H9 (cell line): ENCODE measurements around the gene CDK15. TPM values are rescaled to one million over a fixed set of nuclear protein-coding genes. Genes with fewer than 3 reads are reported as not detected.

ENCODE experiments used
- DNase-seq: peaks from one replicate; pipeline ENCODE4 v3.0.0-alpha.2; 2017
- H2AFZ ChIP-seq: one replicate; pipeline ENCODE4 v1.6.1; 2013; ENCODE audit warnings: mild to moderate bottlenecking, low read length, control low read depth, moderate library complexity
- H2AK5ac ChIP-seq: 2 replicates; pipeline ENCODE4 v1.6.1; 2013; ENCODE audit warnings: low read length, control low read depth, mixed read lengths; ENCODE audit not compliant: insufficient read length
- H2BK120ac ChIP-seq: one replicate; pipeline ENCODE4 v1.6.1; 2013; ENCODE audit warnings: low read depth, mild to moderate bottlenecking, low read length, control low read depth, inconsistent platforms; ENCODE audit not compliant: poor library complexity, severe bottlenecking
- H2BK12ac ChIP-seq: 2 replicates; pipeline ENCODE4 v1.6.1; 2013; ENCODE audit warnings: low read length, control low read depth, mixed read lengths, low read depth; ENCODE audit not compliant: insufficient read length
- H2BK15ac ChIP-seq: 2 replicates; pipeline ENCODE4 v1.6.1; 2013; ENCODE audit warnings: low read depth, low read length, control low read depth
- H2BK20ac ChIP-seq: one replicate; pipeline ENCODE4 v1.6.1; 2013; ENCODE audit warnings: low read depth, mild to moderate bottlenecking, low read length, control low read depth, inconsistent platforms; ENCODE audit not compliant: poor library complexity, severe bottlenecking
- H2BK5ac ChIP-seq: 2 replicates; pipeline ENCODE4 v1.6.1; 2013; ENCODE audit warnings: low read length, control low read depth, mixed read lengths; ENCODE audit not compliant: insufficient read length
- H3K14ac ChIP-seq: 2 replicates; pipeline ENCODE4 v1.6.1; 2013; ENCODE audit warnings: low read length, control low read depth; ENCODE audit not compliant: insufficient read depth
- H3K18ac ChIP-seq: 2 replicates; pipeline ENCODE4 v1.6.1; 2013; ENCODE audit warnings: low read depth, mild to moderate bottlenecking, mixed read lengths, low read length, control low read depth; ENCODE audit not compliant: insufficient read length
- H3K23ac ChIP-seq: 2 replicates; pipeline ENCODE4 v1.6.1; 2013; ENCODE audit warnings: low read length, control low read depth, mixed read lengths, low read depth; ENCODE audit not compliant: insufficient read length
- H3K23me2 ChIP-seq: 2 replicates; pipeline ENCODE4 v1.6.1; 2013; ENCODE audit warnings: low read depth, mild to moderate bottlenecking, mixed read lengths, low read length, control low read depth; ENCODE audit not compliant: insufficient read length, poor library complexity, severe bottlenecking
- H3K27ac ChIP-seq: 2 replicates; pipeline ENCODE4 v1.5.1; 2013; ENCODE audit warnings: low read length, control low read depth, mixed read lengths, low read depth; ENCODE audit not compliant: insufficient read length
- H3K27me3 ChIP-seq: 2 replicates; pipeline ENCODE4 v1.6.1; 2013; ENCODE audit warnings: low read length, control low read depth, inconsistent platforms; ENCODE audit not compliant: insufficient read depth
- H3K4ac ChIP-seq: 2 replicates; pipeline ENCODE4 v1.6.1; 2013; ENCODE audit warnings: low read depth, mild to moderate bottlenecking, control low read depth, inconsistent platforms, low read length, moderate library complexity
- H3K4me1 ChIP-seq: 2 replicates; pipeline ENCODE4 v1.6.1; 2013; ENCODE audit warnings: low read length, control low read depth, inconsistent platforms; ENCODE audit not compliant: insufficient read depth
- H3K4me2 ChIP-seq: 2 replicates; pipeline ENCODE4 v1.6.1; 2013; ENCODE audit warnings: low read length, control low read depth, mixed read lengths; ENCODE audit not compliant: insufficient read length, insufficient read depth
- H3K56ac ChIP-seq: 2 replicates; pipeline ENCODE4 v1.6.1; 2013; ENCODE audit warnings: low read depth, mild to moderate bottlenecking, mixed read lengths, low read length, control low read depth; ENCODE audit not compliant: insufficient read length
- H3K79me1 ChIP-seq: 2 replicates; pipeline ENCODE4 v1.6.1; 2013; ENCODE audit warnings: low read depth, mild to moderate bottlenecking, moderate library complexity, low read length, control low read depth, inconsistent platforms; ENCODE audit not compliant: insufficient read depth, poor library complexity, severe bottlenecking
- H3K79me2 ChIP-seq: 2 replicates; pipeline ENCODE4 v1.6.1; 2013; ENCODE audit warnings: low read length, control low read depth, inconsistent platforms; ENCODE audit not compliant: insufficient read depth
- H3K9ac ChIP-seq: 2 replicates; pipeline ENCODE4 v1.6.1; 2013; ENCODE audit warnings: low read length, control low read depth, mixed read lengths; ENCODE audit not compliant: insufficient read length; ENCODE audit errors: extremely low read depth
- H3K9me3 ChIP-seq: one replicate; pipeline ENCODE4 v1.6.1; 2013; ENCODE audit warnings: low read depth, low read length, inconsistent platforms; ENCODE audit not compliant: control insufficient read depth
- H3T11ph ChIP-seq: one replicate; pipeline ENCODE4 v1.6.1; 2013; ENCODE audit warnings: mild to moderate bottlenecking, low read length, control low read depth, inconsistent platforms
- H4K20me1 ChIP-seq: one replicate; pipeline ENCODE4 v1.6.1; 2013; ENCODE audit not compliant: control insufficient read depth, insufficient read length, insufficient read depth
- H4K5ac ChIP-seq: 2 replicates; pipeline ENCODE4 v1.6.1; 2013; ENCODE audit warnings: low read depth, mild to moderate bottlenecking, mixed read lengths, low read length, control low read depth; ENCODE audit not compliant: insufficient read length
- H4K8ac ChIP-seq: replicated peaks from 2 replicates; pipeline ENCODE4 v1.6.1; 2013; ENCODE audit warnings: low read length, control low read depth, mixed read lengths, low read depth; ENCODE audit not compliant: insufficient read length
- H4K91ac ChIP-seq: 2 replicates; pipeline ENCODE4 v1.6.1; 2013; ENCODE audit warnings: low read depth, mild to moderate bottlenecking, moderate library complexity, mixed read lengths, low read length, control low read depth; ENCODE audit not compliant: insufficient read length
- H3K27ac Mint-ChIP-seq, 3 experiments: 2 replicates in 2 of 3; 3 replicates in 1 of 3; pipeline ENCODE4 v1.8.0; 2020 to 2021; ENCODE audit warnings: mixed read lengths in 3 of 3, mild to moderate bottlenecking in 1 of 3, moderate library complexity in 1 of 3
- H3K27me3 Mint-ChIP-seq: 2 replicates; pipeline ENCODE4 v1.8.0; 2021; ENCODE audit warnings: low read depth, mild to moderate bottlenecking, moderate library complexity, mixed read lengths
- H3K36me3 Mint-ChIP-seq, 3 experiments: 2 replicates in 2 of 3; 3 replicates in 1 of 3; pipeline ENCODE4 v1.8.0; 2020 to 2021; ENCODE audit warnings: low read depth in 3 of 3, mixed read lengths in 3 of 3; ENCODE audit not compliant: insufficient read depth in 1 of 3
- H3K4me1 Mint-ChIP-seq, 2 experiments: 2 replicates each; pipeline ENCODE4 v1.8.0; 2020; ENCODE audit warnings: mixed read lengths in 2 of 2
- H3K4me3 Mint-ChIP-seq, 2 experiments: 2 replicates in 1 of 2; 3 replicates in 1 of 2; pipeline ENCODE4 v1.8.0; 2020 to 2021; ENCODE audit warnings: mild to moderate bottlenecking in 2 of 2, mixed read lengths in 2 of 2, moderate library complexity in 1 of 2
- H3K9me3 Mint-ChIP-seq, 2 experiments: 2 replicates in 1 of 2; 3 replicates in 1 of 2; pipeline ENCODE4 v1.8.0; 2020; ENCODE audit warnings: mild to moderate bottlenecking in 2 of 2, mixed read lengths in 2 of 2, moderate library complexity in 1 of 2
- CTCF ChIP-seq: fragments of 200-600 bp; sonication (generic); conservative IDR thresholded peaks from 3 replicates; pipeline ENCODE4 v1.8.0; 2021; ENCODE audit warnings: antibody characterized with exemption, mild to moderate bottlenecking
- WGBS: extraction: QIAGEN DNeasy Blood & Tissue Kit; methylation state at CpG from one replicate; pipeline ENCODE4 v1.1.7; 2013; ENCODE audit warnings: missing lambda C conversion rate, low lambda C conversion rate, mixed read lengths; ENCODE audit not compliant: insufficient read length; ENCODE audit errors: extremely low coverage; 5-methylcytosine and 5-hydroxymethylcytosine counted together
- total RNA-seq: library from RNA; stranded (reverse); gene quantifications from 2 replicates; pipeline ENCODE4 v1.2.1, GENCODE V29; 2021

The CDK15 gene
- total RNA-seq, 1 experiment from 2014 or later, result not detected

DNA sequence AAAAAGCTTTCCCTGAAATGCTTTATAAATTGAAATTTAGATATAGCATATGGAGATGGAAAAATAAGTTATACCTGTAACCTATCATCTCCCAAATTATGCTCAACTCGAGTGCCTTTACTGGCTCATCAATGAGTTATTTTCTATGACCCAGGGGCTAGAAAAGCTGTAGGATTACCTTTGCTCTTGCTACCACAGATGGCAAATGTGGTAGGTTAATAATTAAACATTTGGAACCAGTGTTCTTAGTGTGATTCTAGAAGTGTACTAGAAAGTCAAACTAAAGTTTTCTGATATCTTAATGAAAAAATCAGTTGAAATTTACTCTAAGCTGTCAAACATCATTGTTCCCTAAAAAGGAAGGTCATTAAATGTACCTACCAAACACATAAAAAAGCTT is 48.1 kb upstream of the CDK15 start:
- Mint-ChIP-seq H3K27ac (no peak overlapping the region), H3K4me3 (no peak overlapping the region), H3K27me3 (no peaks in the 10 kb centered on the region), H3K36me3 (peaks cover 6 to 33% (median 28%) of the 10 kb centered on the region in 3 experiments; a peak in 6 of 7 replicates), H3K4me1 (no peaks in the 10 kb centered on the region), H3K9me3 (no peaks in the 10 kb centered on the region)
- Histone ChIP-seq H2BK5ac (no peak overlapping the region), H3K4me2 (no peak overlapping the region), H3K27me3 (no peaks in the 10 kb centered on the region), H3K27ac (no peak overlapping the region), H2AK5ac (no peak overlapping the region), H3K4ac (no peak overlapping the region), H3K4me1 (no peaks in the 10 kb centered on the region), H3K18ac (no peak overlapping the region), H3K9me3 (no peaks in the 10 kb centered on the region), H4K8ac (no peak overlapping the region), H3K23me2 (no peaks in the 10 kb centered on the region), H3K23ac (no peak overlapping the region), H3K14ac (no peak overlapping the region), H3K56ac (no peak overlapping the region), H4K20me1 (no peaks in the 10 kb centered on the region), H3K79me1 (no peaks in the 10 kb centered on the region), H4K5ac (no peak overlapping the region), H3K9ac (no peak overlapping the region), H2AFZ (no peak overlapping the region), H2BK12ac (no peak overlapping the region), H4K91ac (no peak overlapping the region), H2BK20ac (no peak overlapping the region), H2BK15ac (no peak overlapping the region), H3K79me2 (no peaks in the 10 kb centered on the region), H3T11ph (no peak overlapping the region), H2BK120ac (no peak overlapping the region)
- no peak for DNase-seq
- TF ChIP-seq CTCF, result no peak
- no CpG with 5 or more reads among the region's 1 CpG for WGBS
